HUDEP-2 (cell line): ENCODE measurements around the gene APBA1.

Source experiments
- DNase-seq, 76 experiments: peaks; one replicate each; lab custom pipeline; 2025; ENCODE audit not compliant: unreplicated experiment in 76 of 76; lab: John Stamatoyannopoulos, UW

APBA1 gene

DNA sequence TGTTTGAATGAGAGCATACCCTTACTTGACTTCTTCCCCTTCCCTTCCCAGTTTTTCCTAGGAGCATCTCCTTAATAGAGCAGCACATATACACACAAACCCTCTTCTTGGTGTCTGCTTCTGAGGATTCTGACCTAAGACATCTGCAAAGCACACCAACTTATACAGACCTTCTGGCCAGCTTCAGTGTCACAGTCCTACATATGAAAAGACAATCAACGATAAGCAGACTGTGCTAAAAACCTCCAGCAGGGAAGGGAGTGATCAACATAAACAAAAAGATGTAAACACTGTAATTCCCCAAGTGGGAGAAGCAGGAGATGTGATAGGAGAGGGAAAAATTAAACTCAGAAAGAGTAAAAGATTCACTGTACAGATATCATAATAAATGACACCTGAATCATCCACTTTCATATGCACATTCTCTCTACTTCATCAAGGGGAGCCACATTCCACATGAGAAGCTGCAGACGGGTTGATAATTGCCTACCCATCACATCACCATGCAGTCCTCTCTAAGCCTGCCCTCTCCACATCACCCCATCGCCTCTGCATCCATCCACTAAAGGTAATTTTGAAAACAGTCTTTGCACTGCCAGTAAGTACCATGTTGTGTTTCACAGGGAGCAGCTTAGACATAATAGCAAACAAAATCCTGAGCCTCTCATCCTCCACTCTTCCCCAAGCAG, 13.0 kb downstream of the APBA1 start:
- DNase-seq, result no peak

DNA sequence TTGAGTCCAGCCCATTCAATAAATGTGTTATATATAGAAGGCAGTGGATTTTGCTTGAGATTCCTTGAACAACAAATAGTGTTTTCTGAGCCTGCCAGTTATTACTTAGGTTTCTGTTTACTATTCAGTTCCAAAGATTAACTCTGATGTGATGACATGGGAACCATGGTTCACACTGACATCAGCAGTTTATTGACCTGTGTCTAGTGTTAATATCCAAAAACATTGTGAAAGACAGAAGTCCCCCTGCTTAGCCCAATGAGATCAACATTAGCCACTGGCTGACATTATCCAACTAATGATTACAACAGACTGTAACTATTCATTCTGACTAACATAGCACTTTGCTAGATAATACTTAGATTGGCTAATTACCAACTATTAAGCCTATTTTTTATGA, 14.9 kb downstream of the APBA1 start:
- DNase-seq, result no peak

DNA sequence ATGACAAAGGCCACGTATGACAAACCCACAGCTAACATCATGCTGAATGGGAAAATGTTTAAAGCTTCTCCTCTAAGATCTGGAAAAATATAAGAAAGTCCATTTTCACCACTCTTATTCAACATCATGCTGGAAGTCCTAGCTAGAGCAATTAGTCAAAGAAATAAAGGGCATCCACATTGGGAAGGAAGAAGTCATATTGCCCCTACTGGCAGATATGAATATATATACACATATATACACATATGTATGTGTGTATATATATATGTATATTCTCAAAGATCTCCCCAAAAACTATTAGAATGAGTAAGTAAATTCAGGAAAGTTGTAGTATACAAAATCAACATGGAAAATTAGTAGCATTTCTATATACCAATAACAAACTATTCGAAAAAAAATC, 17.1 kb downstream of the APBA1 start:
- no peak for DNase-seq

DNA sequence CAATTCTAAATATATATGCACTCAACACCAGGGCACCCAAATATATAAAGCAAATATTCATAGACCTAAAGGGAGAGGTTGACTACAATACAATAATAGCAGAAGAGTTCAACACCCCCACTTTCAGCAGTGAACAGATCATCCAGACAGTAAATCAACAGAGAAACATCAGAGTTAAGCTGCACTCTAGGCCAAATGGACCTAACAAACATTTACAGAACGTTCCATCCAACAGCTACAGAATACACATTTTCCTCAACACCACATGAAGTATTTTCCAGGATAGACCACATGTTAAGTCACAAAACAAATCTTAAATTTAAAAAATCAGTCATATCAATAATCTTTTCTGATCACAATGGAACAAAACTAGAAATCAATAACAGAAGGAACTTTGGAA, 18.9 kb downstream of the APBA1 start:
- no peak for DNase-seq

DNA sequence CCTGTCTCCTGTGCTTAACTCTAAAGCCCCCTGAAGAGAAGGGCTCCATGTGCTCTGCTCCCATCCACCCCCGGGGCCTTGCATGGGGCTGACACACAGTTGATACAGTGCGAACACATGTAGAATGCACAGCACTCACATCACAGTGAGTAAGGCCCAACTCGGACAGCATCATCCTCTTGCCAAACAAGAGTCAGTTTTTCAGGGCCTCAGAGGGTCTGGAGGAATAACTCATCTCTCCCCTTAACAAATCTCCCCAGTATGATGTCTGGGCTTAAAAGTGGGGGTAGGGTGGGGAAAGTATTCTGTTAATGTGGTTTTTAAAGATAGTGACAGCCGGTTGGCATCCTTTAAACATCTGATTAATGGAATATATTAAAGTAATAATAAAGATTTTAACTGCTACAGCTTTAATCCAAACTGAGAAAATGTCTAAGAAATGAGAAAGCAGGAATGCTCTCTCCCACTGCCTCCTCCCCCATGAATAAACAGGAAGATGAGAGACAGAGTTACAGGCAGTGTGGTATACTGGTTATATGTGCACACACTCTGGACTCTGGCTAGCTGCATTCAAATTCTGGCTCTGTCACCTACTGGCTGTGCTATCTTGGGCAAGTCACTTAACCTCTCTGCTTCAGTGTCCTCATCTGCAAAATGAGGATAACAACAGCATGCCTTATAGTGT, 22.5 kb downstream of the APBA1 start:
- DNase-seq, result no peak

DNA sequence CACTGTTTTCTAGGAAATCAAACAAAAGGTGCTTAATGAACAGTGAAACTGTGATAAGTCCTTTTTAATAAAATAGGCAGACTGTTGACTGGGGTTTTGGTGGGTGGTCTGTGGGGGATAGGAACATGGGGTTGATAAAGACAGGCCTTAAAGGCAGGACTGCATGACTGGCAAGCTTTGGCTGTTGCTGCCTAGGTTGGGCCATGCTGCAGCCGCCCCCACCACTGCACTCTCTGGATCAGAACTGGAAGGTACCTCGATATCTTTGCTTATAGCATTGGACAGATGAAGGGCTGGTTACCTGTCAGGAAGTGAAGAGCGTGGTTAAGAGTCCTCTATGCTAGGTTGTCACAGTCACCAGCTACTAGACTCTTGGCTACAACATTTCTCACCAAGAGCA, 24.4 kb downstream of the APBA1 start:
- DNase-seq, result no peak

DNA sequence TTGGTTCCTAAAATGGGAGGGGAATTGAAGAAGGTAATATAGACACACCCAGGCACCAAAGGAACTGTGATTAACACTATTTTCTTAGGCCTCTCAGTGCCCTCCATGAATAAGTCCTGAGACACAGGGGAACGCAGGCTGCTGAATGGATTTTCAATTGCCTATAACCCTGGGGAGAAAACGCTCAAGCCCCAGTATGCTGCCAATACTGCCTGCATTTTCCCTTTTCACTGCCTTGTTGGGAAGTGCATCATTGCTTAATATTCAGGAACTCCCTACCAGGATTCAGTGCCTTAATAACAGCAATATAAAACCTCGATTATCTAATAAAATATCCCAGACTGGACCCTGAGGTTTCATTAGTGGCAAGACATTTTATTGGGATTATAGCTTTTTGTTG, 25.4 kb downstream of the APBA1 start:
- DNase-seq, result no peak

DNA sequence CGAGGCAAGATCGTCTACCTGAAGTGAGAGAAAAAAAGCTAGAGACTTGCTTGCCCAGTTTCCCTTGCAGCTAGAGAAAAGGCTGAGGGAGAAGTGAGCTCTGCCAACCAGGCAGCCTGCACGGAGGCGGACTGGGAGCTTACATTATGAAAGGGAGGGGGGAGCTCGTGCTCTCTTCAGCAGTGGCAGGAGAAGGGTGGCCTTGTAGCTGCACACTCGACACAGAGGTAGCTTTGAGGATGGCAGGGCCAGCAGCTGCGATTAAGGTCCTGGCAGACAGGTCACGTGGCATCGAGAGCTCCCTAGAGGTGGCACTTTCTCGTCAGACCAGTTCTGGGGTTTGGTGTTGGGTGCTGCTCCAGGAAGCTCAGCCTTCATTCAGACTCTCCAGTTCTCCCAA, 26.7 kb downstream of the APBA1 start:
- no peak for DNase-seq

DNA sequence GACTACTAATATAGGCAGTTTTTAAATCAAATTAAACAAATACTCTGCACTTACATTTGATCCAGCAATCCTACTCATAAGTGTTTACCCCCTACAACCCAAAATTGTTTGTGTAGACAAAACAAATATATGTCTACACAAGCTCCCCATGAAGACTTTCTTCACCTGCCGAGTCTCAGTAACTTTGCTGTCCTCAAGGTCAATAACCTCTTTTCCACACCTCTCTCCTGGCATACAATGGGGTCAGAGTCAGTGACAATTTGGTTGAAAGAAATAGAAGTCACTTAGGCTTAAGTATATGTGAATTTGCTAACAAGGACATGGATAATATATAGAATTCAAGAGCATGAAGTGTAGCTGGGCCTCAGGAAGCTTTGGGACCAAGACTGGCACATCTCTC, 29.1 kb downstream of the APBA1 start:
- DNase-seq, result no peak

DNA sequence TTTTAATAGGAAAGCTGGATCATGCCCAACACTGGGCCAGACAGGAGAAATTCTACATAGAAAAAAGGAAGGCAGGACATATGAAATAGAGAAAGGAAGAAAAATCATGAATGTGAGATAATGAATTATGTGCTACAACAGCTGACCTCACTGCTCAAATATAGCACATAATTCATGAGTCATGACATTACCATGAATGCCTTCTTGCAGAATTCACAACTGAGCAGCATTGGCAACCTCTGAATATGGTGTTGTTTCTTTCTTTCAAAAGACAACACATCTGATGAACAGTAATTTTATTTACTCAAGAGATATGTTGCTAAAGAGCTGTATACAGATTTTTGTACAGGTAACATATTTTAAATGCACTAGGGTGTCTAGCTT, 34.4 kb downstream of the APBA1 start:
- no peak for DNase-seq

DNA sequence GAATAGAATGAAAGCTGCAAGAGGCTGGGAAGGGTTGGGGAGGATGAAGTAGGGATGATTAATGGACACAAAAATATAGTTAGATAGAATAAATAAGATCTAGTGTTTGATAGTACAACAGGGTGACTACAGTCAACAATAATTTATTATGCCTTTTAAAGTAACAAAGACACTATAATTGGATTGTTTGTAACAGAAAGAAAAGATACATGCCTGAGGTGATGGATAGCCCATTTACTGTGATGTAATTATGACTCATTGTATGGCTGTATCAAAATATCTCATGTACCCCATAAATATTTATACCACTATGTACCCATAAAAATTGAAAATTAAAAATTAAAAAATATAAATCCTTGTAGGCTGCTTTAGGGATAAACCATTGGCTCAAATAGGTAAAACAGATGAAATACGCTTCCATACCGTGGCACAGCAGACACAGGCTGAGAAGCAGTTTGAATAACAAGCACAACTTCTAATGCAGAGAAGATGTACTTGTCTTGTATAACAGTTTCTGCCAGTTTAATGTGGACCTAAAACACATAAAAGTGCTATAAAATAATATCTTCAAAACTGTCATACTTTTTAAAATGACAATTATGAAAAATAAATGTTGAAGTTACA, 34.9 kb downstream of the APBA1 start:
- DNase-seq, result no peak

DNA sequence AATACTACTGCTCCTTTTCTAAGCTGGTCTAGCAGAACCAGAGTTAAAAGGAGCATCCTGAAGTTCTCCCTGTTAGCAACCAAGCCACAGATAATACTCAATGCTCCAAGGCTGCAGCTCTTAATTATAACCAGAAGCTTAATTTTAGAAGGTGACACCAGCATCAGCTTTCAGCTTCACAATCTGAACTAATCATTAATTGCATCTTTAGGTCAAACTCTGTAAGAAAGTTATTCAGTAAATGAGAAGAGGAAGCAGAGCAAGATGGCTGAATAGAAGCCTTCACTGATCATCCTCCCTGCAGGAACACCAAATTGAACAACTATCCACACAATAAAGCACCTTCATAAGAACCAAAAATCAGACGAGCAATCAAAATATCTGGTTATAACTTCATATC, 38.5 kb downstream of the APBA1 start:
- no peak for DNase-seq

DNA sequence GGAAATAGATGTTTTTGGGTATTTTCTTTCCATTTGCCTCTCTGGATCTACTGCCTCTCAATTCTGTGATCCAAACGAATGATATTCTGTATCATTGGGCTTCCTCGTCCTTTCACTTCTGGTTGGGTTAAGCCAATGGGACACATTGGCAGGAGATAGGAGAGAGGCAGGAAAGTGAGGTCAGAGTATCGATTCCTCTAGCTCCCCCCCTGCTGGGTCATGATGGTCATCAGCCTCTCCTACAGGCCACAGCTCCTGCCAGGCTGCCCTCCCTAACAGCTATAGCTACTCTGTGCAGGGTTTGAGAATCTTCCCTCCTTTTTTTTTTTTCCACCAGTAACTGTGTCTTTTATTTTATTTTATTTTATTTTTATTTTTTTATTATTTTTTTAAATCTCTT, 39.4 kb downstream of the APBA1 start:
- DNase-seq, result no peak

DNA sequence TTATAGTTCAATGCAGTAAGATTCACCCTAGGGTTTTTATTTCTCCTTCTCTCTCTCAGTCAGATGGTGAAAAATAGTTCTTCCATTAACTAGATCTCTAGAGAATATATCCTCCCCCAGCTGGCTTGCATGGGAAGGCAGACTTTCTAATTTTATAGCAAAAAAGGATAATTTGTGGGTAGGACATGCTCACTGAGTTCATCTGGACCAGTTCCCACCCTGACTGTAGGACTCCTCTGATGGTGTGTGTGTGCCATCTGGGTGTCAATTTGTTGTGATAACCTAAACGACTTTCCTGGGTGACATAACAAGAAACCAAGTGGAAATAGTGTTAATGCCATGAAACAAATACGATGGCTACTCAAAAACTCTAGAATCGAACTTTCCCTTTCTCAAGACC, 44.9 kb downstream of the APBA1 start:
- no peak for DNase-seq

DNA sequence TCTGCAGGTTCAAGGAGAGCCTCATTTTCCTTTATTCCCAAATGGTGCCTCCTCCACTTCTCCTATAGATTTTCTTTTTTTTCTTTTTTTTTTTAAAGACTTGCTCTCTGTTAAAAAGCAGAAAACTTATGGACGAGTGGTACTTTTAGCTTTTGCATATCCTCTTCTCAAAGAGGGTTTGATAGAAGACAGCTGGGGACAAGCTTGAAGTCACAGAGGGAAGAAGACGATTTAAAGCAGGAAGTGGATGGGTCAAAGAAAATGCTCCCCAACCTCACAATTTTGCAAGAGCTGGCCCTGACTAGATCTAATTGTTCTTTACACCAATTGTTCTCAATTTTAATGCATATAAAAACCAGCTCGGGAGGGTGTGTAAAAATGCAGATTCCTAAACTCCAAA, 48.9 kb downstream of the APBA1 start:
- DNase-seq, result no peak

DNA sequence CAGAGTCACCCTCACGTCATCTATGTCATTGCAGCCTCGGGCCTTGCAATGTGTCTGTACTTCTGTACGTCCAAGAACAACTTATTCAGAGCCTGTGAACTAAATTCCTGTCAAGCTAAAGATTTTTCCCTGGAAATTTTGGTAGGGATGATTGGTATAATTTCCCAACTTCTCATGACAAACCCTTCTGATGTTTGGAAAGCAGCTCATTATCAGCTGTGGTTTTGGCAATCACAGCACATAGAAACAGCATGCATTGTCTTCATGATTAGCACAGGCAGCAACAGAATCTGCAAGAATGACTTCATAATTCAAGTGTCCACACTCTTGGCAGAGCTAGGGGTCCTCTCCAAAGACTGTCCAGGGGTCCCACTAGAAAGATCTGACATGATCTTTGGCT, 49.5 kb downstream of the APBA1 start:
- no peak for DNase-seq

DNA sequence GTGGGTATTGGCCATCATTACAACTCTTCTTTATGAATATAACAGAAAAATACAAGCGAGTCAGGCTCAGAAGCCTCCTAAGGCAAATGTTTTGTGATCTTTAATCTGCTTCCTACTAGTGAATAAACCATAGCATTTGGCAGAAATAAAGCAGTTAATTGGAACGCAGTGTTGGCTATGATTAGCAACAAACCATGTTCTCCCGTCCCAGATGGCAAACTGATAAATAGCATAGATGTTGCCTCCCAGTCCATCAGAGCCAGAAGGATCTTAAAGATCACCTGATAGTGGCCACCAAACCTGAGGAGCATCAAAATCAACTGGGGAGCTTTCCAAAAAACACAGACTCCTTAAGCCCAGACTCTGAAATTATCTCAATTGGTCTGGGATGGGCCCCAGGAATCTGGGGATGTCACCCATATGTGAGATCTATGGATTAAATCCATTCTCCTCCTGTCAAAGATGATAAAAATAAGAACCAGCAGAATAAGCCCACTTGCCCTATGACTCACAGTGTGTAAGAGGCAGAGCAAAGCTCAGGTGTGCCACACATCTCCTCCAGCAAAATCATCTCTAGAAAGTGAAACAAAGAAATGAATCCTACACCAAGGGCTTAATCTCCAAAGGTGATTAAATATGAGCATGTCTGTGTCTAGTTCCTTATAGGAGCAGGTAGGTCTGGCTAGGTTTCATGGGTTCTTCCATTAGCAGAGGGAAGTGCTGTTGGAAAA, 50.3 kb downstream of the APBA1 start:
- no peak for DNase-seq

DNA sequence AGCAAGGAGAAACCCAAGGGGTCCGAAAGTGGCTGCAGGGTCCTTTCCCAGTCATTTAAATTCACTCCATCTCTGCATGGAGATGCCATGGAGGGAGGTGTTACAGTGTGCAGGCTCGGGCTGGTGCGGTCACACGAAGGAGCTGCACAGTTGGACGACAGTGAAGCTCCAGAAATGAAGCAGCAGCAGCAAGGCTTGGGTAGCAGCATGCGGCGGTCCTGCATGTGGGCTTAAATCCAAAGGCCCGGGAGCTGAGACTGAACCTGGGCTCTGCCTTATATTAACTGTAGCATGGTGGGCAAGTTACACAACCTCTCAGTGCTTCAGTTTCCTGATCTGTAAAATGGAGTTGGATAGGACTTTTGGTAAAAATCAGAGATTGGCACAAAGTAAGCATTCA, 51.4 kb downstream of the APBA1 start:
- DNase-seq, result no peak

DNA sequence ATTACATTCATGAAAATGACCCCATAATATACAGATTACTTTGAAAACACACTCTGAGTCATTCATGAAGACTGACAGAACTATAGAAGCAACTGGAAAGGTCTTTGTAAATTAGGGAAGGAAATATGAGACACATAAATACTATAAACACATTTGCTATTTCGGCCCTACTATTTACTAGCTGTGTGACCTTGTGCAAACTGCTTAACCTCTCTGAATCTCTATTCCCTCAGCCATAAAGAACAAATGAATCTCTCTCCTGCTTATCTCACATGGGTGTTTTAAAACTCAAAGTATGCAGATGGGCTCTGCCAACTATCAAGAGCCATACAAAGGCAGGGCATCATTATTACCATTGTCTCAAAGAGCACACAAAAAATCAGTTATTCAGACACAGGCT, 52.9 kb downstream of the APBA1 start:
- DNase-seq, result no peak

DNA sequence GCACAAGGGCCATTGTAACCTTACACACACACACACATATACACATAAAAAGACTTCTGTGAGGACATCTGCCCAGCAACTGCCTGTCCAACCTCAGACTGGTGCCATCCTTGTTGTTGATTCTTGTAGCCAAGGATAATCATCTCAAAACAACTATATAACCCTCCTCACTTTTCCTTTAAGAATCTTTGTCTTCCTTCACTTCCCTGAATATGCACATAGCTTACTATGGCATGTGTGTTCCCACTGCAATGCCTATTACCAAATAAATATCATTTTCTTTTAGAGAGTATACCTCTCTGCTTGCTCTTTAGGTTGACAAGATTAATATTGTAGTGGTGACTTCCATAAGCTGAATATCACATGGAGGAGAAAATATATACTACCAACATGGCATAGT, 55.2 kb downstream of the APBA1 start:
- no peak for DNase-seq

DNA sequence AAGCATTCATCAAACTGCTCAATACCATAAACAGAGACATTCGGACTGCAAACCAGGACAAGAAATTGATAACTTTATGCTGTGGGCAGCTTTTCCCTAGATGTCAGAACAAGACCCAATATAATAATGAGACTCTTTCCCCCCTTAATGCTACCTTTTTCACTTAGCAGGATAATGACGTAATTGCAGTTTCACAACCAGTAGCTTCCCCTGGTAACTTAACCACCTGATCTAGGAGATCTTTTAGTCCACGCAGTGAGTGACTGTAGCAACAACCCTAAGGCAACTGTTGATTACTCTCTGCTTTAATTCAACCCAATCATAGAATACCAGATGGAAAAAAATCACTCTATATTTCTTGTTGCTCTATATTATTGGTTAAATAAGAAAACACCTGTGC, 56.3 kb downstream of the APBA1 start:
- DNase-seq, result no peak

DNA sequence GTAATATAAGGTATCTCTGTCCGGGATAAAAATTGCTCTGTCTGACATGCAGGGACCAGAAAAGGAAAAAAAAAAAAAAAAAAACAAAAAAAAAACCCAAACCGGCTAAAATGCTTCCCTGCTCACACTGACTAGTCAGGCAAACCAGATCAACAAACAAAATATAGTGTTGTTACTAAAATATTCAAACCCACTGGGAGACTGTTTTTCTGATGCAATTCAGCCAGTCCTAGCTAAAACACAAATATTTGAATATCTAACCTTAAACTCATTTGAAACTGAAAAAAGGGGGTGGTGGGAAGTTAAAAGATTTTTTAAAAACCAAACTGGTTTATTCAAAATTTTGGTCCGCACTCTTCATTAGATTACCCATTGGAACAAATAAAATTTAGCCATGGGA, 61.0 kb downstream of the APBA1 start:
- no peak for DNase-seq
